A673 (cell line): ENCODE measurements around the gene SLC1A5.

ENCODE experiments used
- EZH2 ChIP-seq: fragments of 200-600 bp; sonication (generic); IDR thresholded peaks from 2 replicates; pipeline ENCODE4 v1.6.1; 2017; ENCODE audit warnings: borderline replicate concordance, low read depth, mild to moderate bottlenecking, mixed read lengths, antibody characterized with exemption, low read length; ENCODE audit not compliant: poor library complexity, severe bottlenecking
- TF ChIP-seq, protein P1 (sequence below): fragments of 300-800, 200-600 bp; sonication (generic); conservative IDR thresholded peaks from 2 replicates; pipeline ENCODE4 v1.5.1; 2017; ENCODE audit warnings: low read depth, mild to moderate bottlenecking, antibody characterized with exemption, low read length, moderate library complexity, mixed read lengths

DNA sequence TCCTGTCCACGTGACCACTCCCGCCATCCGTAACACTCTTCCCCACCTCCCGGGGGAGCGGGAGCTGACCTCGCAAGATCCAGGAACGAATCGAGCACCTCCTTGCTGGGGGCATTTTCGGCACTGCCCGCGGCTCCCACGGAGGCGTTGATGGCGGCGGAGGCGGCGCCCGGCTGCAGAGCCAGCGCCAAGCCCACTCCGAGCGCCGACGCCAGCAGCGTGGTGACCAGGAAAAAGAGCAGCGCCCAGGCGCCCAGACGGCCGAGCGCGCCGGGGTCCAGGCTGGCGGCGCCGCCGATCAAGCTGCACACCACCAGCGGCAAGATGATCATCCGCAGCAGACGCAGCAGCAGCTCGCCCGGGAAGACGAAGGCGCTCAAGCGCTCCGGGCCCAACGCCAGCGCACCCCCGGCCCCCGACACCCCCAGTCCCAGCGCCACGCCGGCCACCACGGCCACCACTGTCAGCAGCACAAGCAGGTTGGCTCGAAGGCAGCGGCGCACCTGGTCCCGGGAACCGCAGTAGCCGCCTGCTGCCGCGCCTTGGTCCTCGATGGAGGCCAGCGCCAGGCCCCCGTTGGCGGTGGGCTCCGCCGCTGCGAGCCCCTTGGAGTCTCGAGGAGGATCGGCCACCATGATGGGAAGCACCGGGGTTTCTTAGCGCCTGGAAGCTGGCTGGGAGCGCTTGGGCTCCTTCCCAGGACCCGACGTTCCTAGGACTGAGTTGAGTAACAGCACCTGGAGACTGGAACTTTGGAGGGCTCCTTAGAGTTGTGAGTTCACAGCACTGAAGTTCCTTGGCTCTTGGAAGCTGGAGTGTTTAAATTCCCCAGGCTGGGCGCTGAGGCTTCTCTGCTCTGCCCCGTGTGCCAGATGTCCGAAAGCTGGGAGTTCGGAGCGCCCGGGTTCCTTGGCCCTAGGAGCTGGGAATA, 798 bp downstream of the SLC1A5 start:
- TF ChIP-seq, protein P1, sequence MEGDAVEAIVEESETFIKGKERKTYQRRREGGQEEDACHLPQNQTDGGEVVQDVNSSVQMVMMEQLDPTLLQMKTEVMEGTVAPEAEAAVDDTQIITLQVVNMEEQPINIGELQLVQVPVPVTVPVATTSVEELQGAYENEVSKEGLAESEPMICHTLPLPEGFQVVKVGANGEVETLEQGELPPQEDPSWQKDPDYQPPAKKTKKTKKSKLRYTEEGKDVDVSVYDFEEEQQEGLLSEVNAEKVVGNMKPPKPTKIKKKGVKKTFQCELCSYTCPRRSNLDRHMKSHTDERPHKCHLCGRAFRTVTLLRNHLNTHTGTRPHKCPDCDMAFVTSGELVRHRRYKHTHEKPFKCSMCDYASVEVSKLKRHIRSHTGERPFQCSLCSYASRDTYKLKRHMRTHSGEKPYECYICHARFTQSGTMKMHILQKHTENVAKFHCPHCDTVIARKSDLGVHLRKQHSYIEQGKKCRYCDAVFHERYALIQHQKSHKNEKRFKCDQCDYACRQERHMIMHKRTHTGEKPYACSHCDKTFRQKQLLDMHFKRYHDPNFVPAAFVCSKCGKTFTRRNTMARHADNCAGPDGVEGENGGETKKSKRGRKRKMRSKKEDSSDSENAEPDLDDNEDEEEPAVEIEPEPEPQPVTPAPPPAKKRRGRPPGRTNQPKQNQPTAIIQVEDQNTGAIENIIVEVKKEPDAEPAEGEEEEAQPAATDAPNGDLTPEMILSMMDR, result no peak
- no peak for TF ChIP-seq EZH2
